Lung microvascular endothelial cell (primary cell): ENCODE results near the gene ENTREP3. TPM values are rescaled to one million over a fixed set of nuclear protein-coding genes. Genes with fewer than 3 reads are reported as not detected.
A peak's percentile ranks its signal among the peaks of the same experiment; 100 is the strongest.

Experiments
- DNase-seq, 2 donors: peaks; one replicate each; pipeline versions ENCODE4 v3.0.0 to v3.0.0-alpha.2; 2010; ENCODE audit warnings: low read depth in 2 of 2
- total RNA-seq: library from RNA; depleted of rRNA; stranded (reverse); fragments of >200 nt; gene quantifications from 2 replicates; pipeline ENCODE4 v1.2.1, GENCODE V29; 2014

The ENTREP3 gene
- total RNA-seq, 1 donor from 2014 or later = 3.0 TPM

GRCh38 chr1:155277902-155278688 is 22.8 kb upstream of the ENTREP3 start:
- DNase-seq = peak; percentile 21 to 42

DNA sequence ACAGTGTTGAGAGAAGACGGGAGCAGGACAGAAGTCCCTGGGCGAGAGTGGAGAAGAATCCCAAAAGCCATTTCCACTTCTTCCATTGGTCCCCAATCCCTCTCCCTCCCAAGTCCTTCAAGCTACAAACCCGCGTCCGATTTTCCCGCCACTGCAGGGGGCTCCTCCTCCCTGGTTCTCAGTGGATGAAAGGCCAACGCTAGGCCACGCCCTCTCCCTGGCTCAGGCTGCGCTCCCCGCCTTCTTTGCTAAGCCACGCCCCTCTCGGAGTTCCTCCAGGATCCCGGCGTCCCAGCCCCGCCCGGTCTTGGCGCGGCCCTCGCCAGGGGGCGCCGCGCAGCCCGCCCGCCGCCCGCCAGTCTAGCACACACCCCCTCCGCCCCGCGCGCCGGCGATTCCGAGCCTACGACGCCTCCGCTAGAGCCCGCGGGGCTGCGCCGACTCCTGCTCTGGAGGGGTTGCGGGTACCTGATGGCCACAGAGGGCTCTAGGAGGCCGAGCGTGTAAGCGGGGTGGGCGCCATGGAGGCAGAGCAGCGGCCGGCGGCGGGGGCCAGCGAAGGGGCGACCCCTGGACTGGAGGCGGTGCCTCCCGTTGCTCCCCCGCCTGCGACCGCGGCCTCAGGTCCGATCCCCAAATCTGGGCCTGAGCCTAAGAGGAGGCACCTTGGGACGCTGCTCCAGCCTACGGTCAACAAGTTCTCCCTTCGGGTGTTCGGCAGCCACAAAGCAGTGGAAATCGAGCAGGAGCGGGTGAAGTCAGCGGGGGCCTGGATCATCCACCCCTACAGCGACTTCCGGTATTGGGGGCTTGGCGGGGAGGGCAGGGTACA is 22.0 kb upstream of the ENTREP3 start, which contains the start of gene HCN3:
HCN3 (plus strand) TSS at position 394 of the 832 bp plus-strand sequence; CDS start at position 522, 128 bp downstream.
- peak; percentile 96 to 97 for DNase-seq

DNA sequence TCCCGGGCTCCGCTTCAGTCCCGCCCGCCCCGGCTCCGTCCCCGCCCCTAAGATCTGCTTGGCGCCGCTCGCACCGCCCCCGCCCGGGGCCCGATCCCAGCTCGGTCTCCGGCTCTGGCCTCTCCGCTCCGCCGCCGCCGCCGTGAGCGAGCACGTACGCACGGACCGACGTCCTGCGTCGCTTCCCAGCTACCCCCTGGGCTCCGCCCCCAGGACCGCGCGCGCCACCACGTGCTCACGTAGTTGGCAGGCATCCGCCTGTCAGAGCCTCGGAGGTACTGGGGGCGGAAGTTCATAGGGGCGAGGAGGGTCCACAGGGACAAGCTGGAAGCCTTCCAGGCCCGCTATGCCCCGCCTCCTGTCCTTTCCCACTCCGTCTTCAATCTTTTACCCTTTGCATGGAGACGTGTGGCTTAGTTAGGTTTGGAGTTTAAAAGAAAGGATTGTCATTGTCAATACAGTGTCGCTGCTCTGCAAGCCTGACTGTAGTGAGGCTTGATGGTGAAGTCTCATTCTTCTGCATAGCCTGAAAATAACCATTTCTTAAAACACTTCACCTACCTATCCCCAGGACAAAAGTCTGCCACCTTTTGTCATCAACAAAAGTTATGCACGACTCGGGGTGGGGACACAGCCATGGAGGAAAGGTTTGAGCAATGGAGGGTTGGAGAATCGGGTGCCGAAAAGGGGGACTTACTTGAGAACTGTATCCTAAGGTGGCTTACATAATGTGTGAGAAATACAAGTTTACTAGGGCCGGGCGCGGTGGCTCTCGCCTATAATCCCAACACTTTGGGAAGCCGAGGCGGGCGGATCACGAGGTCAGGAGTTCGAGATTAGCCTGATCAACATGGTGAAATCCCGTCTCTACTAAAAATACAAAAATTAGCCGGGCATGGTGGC is 18.3 kb upstream of the ENTREP3 start, which contains the start of gene CLK2:
CLK2 (minus strand) TSS at position 162 of the 903 bp plus-strand sequence. CDS start 2,527 bp downstream, outside the sequence.
- peak; percentile 96 for DNase-seq

GRCh38 chr1:155272466-155273342 is 17.4 kb upstream of the ENTREP3 start:
- DNase-seq = peak in 1 of 2 donors; percentile 70

- no peak for DNase-seq
Measured at GRCh38 chr1:155269381-155269780, 14.1 kb upstream of the ENTREP3 start.

DNA sequence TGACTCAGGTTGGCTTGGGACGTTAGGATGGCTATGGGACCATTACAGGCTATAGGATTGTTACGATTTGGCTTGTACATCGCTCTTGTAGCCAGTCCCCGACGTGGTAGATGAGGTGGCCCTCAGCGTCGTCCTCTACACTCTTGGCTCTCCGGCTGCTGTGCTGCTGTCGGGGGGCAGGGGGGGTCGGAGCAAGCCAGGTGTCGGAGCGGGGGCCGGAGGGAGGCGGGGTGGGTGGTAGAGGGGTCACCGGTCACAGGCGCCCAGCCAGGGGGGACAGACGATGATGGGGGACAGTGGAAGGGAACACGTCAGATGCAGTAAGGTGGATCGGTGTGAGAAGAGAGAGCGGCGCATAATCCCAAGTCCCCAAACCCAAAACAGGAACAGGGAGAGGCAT is 13.3 kb upstream of the ENTREP3 start:
- DNase-seq = no peak

DNA sequence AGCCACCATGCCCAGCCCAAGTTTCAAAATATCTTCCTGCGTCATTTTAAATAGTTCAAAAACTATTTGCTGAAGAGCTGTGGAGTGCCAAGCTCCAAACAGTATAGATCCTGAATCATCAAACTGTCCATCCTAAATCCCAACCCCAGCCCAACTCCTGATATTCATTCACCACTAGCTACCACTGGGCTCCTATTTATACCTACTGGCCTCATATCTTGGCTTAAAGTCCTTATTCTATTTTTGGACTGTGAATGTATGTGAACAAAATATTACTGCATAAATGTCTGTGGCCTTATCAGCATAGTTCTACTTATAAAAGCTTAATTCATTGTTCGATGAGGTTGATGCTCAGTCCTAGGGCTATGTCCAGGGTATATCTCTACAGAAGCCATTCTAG is 12.1 kb upstream of the ENTREP3 start:
- no peak for DNase-seq

- DNase-seq = no peak
Measured at GRCh38 chr1:155266553-155266952, 11.3 kb upstream of the ENTREP3 start.

DNA sequence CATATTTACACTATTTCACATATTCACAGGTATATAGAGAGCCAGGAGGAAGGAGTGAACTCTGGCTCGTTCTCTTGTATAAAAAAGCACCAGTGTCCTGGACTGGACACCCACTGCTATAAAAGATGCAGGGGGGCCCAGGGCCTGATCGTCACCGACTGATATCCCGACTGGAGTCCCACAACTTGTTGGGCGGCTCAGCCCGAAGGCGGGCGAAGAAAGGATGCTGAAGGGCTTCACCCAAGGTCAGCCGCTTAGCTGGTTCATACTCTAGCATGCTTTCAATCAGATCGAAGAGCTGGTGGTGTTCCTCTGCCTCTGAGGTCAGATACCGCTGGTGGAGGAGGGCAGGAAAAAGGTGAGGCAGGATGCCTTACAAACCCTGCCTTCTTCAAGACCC is 7.8 kb upstream of the ENTREP3 start:
- DNase-seq = no peak

- peak; percentile 96 to 99 for DNase-seq
Measured at GRCh38 chr1:155261852-155262673, 6.8 kb upstream of the ENTREP3 start, which contains the start of gene SCAMP3. SCAMP3 (minus strand) TSS chr1:155262360; CDS start chr1:155262151, 209 bp downstream.

- peak in 1 of 2 donors; percentile 29 for DNase-seq
Measured at GRCh38 chr1:155261493-155261851, 6.2 kb upstream of the ENTREP3 start.

DNA sequence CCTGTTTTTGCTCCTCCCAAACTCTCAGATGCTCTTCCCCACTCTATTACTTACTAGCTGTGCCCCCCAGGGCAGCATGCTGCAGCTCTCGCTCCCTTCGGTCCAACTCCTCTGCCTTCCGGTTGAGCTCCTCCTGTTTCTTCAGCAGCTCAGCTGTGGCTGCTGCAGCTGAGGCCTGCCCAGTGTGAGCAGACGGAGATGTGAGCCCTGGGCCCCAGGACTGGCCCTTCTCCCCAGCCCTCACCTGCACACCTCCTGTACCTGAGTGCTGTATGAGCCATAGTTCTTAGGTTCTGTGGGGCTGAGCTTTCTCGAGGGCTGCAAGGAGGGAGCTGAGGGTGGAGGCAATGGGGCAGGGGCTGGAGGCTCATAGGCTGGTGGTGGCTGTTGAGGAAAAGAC is 5.0 kb upstream of the ENTREP3 start:
- DNase-seq = no peak

GRCh38 chr1:155256058-155256852 is 972 bp upstream of the ENTREP3 start:
- DNase-seq = no peak

- peak; percentile 19 to 22 for DNase-seq
Measured at GRCh38 chr1:155254714-155255242, 505 bp downstream of the ENTREP3 start.

GRCh38 chr1:155254228-155254713 is 1.0 kb downstream of the ENTREP3 start:
- no peak for DNase-seq

GRCh38 chr1:155253797-155254196 is 1.5 kb downstream of the ENTREP3 start:
- peak in 1 of 2 donors; percentile 25 for DNase-seq

DNA sequence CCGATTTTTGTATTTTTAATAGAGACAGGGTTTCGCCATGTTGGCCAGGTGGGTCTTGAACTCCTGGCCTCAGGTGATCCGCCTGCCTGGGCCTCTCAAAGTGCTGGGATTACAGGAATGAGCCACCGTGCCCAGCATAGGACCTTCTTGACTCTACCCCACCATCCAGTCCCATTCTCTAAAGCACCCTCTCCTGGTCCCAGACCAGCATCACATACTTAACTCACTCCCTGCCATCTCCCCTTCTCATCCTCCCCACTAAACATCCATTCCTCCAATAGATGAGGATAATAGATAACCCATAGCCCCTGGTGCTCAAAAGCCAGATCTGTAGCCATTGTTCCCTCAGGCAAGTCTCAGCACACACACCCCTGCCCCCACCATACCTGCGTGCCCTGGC is 2.1 kb downstream of the ENTREP3 start:
- no peak for DNase-seq

DNA sequence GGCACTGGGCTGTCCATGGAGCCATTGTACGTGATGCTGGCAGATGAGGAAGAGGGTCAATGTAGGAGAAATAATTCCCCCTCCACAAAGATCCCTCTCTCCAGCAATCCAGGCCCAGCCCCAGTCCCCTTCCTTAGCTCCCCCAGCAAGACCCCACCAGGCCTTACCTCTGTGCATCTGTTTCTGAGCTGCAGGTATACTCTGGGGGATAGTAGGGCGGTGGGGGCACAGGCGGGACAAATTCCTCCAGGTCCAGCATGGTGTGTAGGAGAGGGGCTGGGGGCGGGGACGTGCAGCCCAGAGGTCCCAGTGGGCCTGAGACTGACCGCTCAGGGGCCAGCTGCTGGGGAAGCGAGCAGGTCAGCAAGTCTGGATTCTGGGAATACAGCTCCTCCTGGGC is 3.7 kb downstream of the ENTREP3 start:
- no peak for DNase-seq
